Activated naive CD8-positive, alpha-beta T cell treated with anti-CD3 and anti-CD28 coated beads, Interleukin-2, amount 10 ng/mL, durations not matched to agents 7 days and 5 days (primary cell): ENCODE data around the gene YAP1. TPM values are rescaled to one million over a fixed set of nuclear protein-coding genes. Genes with fewer than 3 reads are reported as not detected.

Source experiments
- ATAC-seq: fragments of 150-1000 bp; cut with Tn5 transposase; one replicate; pipeline ENCODE4 v1.10.0; 2021; ENCODE audit warnings: low read depth, moderate library complexity
- POLR2A ChIA-PET: fragments of 350-600 bp; sonication (Branson Sonifier 250); formaldehyde crosslinking; loops from one replicate; lab custom pipeline; 2021; ENCODE audit warnings: antibody characterized with exemption; lab: Charles Lee
- DNase-seq: peaks from one replicate; pipeline ENCODE4 v3.0.0; 2021
- H3K27ac Mint-ChIP-seq: one replicate; pipeline ENCODE4 v1.8.0; 2022; ENCODE audit warnings: mild to moderate bottlenecking, mixed read lengths
- H3K27me3 Mint-ChIP-seq: one replicate; pipeline ENCODE4 v1.8.0; 2022; ENCODE audit warnings: mild to moderate bottlenecking, moderate library complexity, mixed read lengths
- H3K36me3 Mint-ChIP-seq: one replicate; pipeline ENCODE4 v1.8.0; 2021; ENCODE audit warnings: mild to moderate bottlenecking, mixed read lengths
- H3K4me1 Mint-ChIP-seq: one replicate; pipeline ENCODE4 v1.8.0; 2021; ENCODE audit warnings: mixed read lengths
- H3K4me3 Mint-ChIP-seq: one replicate; pipeline ENCODE4 v1.8.0; 2022; ENCODE audit warnings: mild to moderate bottlenecking, moderate library complexity, mixed read lengths
- H3K9me3 Mint-ChIP-seq: one replicate; pipeline ENCODE4 v1.8.0; 2021; ENCODE audit warnings: mixed read lengths
- total RNA-seq, 2 experiments: library from RNA; stranded (reverse); gene quantifications; one replicate each; pipeline ENCODE4 v1.2.3, GENCODE V29; 2021

YAP1 gene
- total RNA-seq, 2 experiments from 2014 or later = 0.11 TPM; not detected in 1

DNA sequence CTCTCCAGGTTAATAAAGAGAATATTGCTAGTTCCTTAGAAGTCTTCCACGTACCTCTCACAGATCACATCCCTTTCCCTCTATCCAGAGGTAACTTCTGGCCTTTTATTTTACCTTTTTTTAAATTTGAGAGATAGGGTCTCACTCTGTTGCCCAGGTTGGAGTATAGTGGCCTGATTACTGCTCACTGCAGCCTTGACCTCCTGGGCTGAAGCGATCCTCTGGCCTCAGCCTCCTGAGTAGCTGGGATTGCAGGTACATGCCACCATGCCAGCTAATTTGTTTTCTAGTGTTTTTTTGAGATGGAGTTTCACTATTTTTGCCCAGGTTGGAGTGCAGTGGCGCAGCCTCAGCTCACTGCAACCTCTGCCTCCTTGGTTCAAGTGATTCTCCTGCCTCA lies 24.4 kb downstream of the YAP1 start:
- no peaks in the 10 kb centered on the region for H3K9me3 Mint-ChIP-seq

DNA sequence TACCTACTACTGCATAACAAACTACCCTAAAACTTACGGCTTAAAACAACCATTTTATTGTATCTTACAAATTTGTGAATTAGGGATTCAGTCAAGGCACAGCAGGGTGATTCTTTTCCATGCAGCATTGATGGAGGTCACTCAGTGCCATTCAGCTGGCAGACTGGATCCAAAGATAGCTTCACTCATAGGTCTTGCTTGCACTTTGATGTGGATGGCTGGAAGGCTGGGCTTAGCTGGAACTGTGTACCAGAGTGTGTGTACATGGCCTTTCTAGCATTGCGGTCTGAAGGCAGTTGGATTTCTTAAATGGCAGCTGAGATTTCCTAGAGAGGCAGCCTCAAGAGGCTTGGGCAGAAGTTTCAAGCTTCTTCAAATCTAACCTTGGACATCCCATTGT lies 25.0 kb downstream of the YAP1 start:
- no peak overlapping the region for H3K27ac Mint-ChIP-seq
- H3K27me3 Mint-ChIP-seq = peaks cover 4% of the 10 kb centered on the region
- DNase-seq (no peak), ATAC-seq (no peak)
- H3K36me3 Mint-ChIP-seq = no peaks in the 10 kb centered on the region
- POLR2A ChIA-PET = no interaction called here
- no peaks in the 10 kb centered on the region for H3K4me1 Mint-ChIP-seq
- no peaks in the 10 kb centered on the region for H3K9me3 Mint-ChIP-seq
- H3K4me3 Mint-ChIP-seq = no peak overlapping the region

More for the DNA sequence above, 24.4 kb downstream of the YAP1 start:
- Mint-ChIP-seq H3K27me3 (peaks cover 3% of the 10 kb centered on the region), H3K27ac (no peak overlapping the region), H3K4me1 (no peaks in the 10 kb centered on the region), H3K4me3 (no peak overlapping the region), H3K36me3 (no peaks in the 10 kb centered on the region)
- POLR2A ChIA-PET = no interaction called here
- DNase-seq (no peak), ATAC-seq (no peak)

DNA sequence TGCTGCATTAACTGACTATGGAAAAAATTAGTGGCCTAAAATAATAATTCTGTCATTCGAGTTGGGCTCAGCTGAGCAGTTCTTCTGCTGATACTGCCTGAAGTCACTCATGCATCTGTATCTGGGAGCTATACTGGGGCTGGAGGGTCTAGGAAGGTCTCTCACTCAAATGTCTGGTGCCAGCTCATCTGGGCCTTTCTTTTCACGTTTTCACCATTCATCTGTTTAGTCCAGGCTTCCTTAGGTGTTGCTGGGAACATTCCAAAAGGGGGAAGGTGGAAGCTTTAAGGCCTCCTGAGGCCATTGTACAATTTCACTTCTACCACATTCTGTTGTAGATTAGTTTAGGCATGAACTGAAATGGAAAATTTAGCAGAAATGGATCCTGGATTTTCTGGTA lies 28.0 kb downstream of the YAP1 start:
- H3K9me3 Mint-ChIP-seq = no peaks in the 10 kb centered on the region
- no peaks in the 10 kb centered on the region for H3K36me3 Mint-ChIP-seq
- H3K4me1 Mint-ChIP-seq = no peaks in the 10 kb centered on the region
- POLR2A ChIA-PET = no interaction called here
- peaks cover 4% of the 10 kb centered on the region for H3K27me3 Mint-ChIP-seq
- H3K27ac Mint-ChIP-seq = no peak overlapping the region
- DNase-seq = no peak
- no peak overlapping the region for H3K4me3 Mint-ChIP-seq
- ATAC-seq = no peak

DNA sequence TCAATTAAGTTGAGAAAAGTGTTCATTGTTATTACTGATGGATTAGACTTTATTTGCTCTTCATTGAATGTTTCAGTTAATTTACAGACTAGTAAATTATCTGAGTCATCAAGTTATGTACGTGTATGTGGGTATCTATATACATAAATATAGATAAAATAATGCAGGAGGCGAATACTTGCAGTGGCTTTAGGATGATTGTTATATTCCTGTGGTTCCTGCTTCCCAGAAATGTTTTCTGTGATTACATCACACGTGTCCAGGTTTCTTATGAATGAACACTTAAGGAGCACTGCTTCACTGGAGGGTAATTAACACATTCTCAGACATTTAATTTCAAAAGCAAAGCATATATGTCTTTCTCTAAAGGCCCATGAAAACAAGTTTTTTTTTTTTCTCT lies 28.4 kb downstream of the YAP1 start:
- DNase-seq = no peak
- H3K9me3 Mint-ChIP-seq = no peaks in the 10 kb centered on the region
- H3K27me3 Mint-ChIP-seq = peaks cover 4% of the 10 kb centered on the region
- ATAC-seq = no peak
- no peaks in the 10 kb centered on the region for H3K4me1 Mint-ChIP-seq
- no peaks in the 10 kb centered on the region for H3K36me3 Mint-ChIP-seq
- POLR2A ChIA-PET = no interaction called here
- H3K4me3 Mint-ChIP-seq = no peak overlapping the region
- no peak overlapping the region for H3K27ac Mint-ChIP-seq

DNA sequence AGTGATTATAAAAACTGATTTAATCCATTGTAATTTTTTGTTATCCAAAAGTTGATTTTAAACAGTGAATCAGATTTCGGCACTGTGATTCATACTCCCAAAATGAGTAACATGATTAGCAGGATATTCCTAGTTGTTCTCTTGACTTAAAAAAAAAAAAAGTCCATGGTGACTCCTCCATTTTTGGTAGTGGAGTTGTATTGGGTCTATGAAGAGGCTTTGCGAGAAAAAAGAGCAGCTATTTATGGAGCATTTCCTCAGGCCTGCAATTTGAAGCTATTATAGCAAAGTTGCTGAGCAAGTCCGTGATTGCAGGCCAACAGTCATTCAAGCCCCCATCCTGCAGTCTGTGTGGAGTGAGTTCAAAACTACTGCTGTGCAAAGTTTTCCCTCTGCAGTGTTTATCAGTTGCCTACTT lies 28.8 kb downstream of the YAP1 start:
- Mint-ChIP-seq H3K27me3 (peaks cover 6% of the 10 kb centered on the region), H3K9me3 (no peaks in the 10 kb centered on the region), H3K27ac (no peak overlapping the region), H3K4me1 (no peaks in the 10 kb centered on the region), H3K36me3 (no peaks in the 10 kb centered on the region), H3K4me3 (no peak overlapping the region)
- POLR2A ChIA-PET = no interaction called here
- no peak for DNase-seq
- no peak for ATAC-seq

DNA sequence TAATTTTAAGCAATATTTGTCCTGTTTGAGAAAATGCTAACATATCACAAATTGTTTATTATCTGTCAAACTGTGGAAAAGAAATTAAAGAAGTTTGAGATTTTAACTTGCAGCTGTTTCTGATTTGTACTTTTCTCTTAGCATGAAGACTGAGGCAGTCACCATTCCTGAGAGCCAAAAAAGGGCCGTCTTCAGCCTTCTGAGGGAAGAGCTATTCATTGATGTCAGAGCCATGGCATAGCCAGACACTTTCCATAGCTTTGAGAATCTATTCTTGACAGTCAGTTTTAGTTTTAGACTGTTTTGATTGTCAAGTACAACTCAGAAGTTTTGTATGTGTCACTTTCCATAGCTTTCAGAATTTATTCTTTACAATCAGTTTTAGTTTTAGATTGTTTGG lies 32.1 kb downstream of the YAP1 start:
- Mint-ChIP-seq H3K27me3 (peaks cover 11% of the 10 kb centered on the region), H3K36me3 (no peaks in the 10 kb centered on the region), H3K27ac (no peak overlapping the region), H3K9me3 (no peaks in the 10 kb centered on the region), H3K4me1 (no peaks in the 10 kb centered on the region), H3K4me3 (no peak overlapping the region)
- DNase-seq (no peak), ATAC-seq (no peak)
- POLR2A ChIA-PET = no interaction called here

DNA sequence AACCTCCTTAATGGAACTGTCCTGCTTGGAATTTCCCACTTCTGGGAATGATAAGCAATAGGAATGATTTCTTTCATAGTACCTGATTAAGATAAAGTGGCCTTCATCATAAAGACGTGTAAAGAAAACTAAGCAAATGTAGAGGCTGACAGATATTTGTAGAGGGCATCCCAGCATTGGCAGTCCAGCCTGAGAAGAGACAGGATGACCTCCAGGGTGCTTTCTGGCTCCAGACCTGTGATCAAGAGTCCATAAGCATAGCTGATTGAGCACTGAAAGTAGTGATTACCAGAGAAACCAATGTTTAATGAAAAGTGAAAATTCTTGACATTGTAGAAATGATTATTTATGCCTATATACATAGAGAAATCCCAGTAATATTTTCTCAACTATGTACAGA lies 33.6 kb downstream of the YAP1 start:
- Mint-ChIP-seq H3K9me3 (no peaks in the 10 kb centered on the region), H3K27ac (no peak overlapping the region), H3K36me3 (no peaks in the 10 kb centered on the region), H3K4me1 (no peaks in the 10 kb centered on the region), H3K27me3 (peaks cover 9% of the 10 kb centered on the region), H3K4me3 (no peak overlapping the region)
- ATAC-seq (no peak), DNase-seq (no peak)
- POLR2A ChIA-PET = no interaction called here

DNA sequence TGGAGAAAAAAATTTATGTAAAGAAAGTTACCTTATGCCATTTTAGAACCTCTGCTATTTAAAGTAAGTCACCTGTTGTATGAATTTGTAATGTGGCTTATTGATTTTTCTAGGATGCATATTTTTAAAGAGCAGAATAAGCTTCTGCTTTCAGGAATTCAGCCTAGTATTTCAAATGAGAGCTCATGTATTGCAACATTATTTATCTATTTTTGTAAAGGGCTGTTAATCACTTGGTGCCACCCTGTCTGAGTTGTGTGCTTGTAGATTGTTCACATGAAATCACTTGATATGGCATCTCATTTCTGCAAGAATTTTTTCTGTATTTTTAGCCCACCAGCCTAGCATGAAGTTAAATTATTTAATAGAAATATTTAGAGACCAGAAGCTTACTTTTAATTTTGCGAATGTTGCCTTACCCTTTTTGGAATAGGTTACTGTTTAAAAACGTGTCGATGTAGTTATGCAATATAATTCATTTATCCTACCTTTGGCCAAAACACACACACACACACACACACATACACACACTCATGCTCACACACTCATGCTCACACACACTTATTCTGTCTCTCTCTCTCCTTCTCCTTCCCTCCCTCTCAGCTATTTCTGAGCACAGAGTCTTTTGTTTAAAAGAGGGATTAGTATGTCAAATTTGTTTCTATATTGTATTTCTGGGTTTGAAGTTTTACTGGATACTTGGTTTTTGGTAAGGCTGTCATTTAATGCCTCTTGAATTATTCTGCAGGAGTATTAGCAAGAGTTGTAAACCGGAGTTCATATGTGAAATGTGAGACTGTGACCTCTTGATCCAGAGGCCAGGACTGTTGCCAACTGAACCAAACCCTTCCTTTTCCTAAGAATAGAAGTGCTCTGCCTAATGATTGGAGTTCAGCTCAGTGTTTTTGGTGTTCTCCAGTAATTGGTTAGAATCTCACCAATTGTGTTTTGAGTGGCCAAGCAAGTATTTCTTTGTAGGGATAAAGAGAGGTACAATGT lies 34.4 kb downstream of the YAP1 start:
- no peak overlapping the region for H3K27ac Mint-ChIP-seq
- peaks cover 9% of the 10 kb centered on the region for H3K27me3 Mint-ChIP-seq
- H3K4me3 Mint-ChIP-seq = no peak overlapping the region
- no peaks in the 10 kb centered on the region for H3K9me3 Mint-ChIP-seq
- H3K36me3 Mint-ChIP-seq = no peaks in the 10 kb centered on the region
- no peaks in the 10 kb centered on the region for H3K4me1 Mint-ChIP-seq
- ATAC-seq (no peak), DNase-seq (no peak)
- POLR2A ChIA-PET = no interaction called here

DNA sequence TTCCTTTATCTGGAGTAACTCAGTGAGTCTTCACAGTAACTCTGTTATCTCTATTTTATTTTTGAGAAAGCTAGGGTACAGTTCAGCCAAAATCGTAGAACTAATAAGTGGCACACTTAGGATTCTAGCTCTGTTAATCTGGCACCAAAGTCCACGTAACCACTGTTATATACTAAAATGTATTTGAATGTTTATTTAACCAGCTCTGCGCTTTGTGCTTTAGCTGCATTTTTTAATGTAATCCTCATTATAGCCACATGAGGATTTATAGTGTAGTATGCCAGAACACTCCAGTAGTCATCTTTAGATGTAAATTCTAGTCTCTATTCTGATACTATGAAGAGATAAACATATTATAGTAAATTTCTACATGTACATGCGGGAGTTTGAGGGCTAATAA lies 36.8 kb downstream of the YAP1 start:
- no peaks in the 10 kb centered on the region for H3K36me3 Mint-ChIP-seq
- H3K4me1 Mint-ChIP-seq = no peaks in the 10 kb centered on the region
- ATAC-seq (no peak), DNase-seq (no peak)
- POLR2A ChIA-PET = no interaction called here
- no peak overlapping the region for H3K4me3 Mint-ChIP-seq
- peaks cover 8% of the 10 kb centered on the region for H3K27me3 Mint-ChIP-seq
- H3K27ac Mint-ChIP-seq = no peak overlapping the region
- no peaks in the 10 kb centered on the region for H3K9me3 Mint-ChIP-seq

DNA sequence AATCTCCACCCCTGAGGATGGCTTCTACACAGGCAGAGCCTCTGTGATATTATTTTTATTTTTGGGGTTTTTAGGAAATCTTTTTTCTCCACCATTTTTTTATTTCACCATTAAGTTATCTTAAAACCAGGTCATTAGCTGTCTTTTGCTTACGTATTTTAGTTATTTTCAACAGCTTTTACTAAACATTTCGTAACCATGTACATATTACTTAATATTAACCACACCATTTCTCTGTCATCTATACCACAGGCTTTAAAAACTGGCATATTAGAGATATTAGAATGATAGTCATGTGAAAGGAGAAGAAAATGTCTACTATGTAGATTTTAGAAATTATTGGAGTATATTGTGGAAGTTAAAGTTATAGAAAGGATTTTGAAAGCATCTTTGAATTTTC lies 37.4 kb downstream of the YAP1 start:
- H3K9me3 Mint-ChIP-seq = no peaks in the 10 kb centered on the region
- DNase-seq = no peak
- ATAC-seq = no peak
- POLR2A ChIA-PET = no interaction called here
- H3K4me3 Mint-ChIP-seq = no peak overlapping the region
- no peaks in the 10 kb centered on the region for H3K4me1 Mint-ChIP-seq
- H3K36me3 Mint-ChIP-seq = no peaks in the 10 kb centered on the region
- H3K27me3 Mint-ChIP-seq = peaks cover 8% of the 10 kb centered on the region
- no peak overlapping the region for H3K27ac Mint-ChIP-seq

DNA sequence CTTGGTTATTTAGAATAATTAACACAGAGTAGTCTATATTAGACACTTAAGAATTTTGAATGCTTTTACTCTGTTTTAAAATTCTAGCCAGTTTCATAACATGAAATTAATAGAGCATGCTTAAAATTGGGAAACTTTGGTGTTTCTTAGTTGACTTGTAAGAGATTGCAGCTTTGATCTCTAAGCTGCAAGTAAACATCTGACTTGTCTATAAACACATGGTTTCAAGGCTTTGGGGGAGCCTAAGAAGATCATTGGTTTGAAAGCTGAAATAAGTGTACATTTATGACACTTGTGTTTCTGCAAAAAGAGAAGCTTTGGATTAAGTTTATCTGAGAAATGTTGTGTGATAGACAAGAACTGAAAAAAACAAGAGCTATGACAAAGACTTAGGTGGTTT lies 37.8 kb downstream of the YAP1 start:
- H3K4me1 Mint-ChIP-seq = no peaks in the 10 kb centered on the region
- H3K36me3 Mint-ChIP-seq = no peaks in the 10 kb centered on the region
- peaks cover 9% of the 10 kb centered on the region for H3K27me3 Mint-ChIP-seq
- POLR2A ChIA-PET = no interaction called here
- no peaks in the 10 kb centered on the region for H3K9me3 Mint-ChIP-seq
- DNase-seq (no peak), ATAC-seq (no peak)
- H3K27ac Mint-ChIP-seq = no peak overlapping the region
- no peak overlapping the region for H3K4me3 Mint-ChIP-seq

DNA sequence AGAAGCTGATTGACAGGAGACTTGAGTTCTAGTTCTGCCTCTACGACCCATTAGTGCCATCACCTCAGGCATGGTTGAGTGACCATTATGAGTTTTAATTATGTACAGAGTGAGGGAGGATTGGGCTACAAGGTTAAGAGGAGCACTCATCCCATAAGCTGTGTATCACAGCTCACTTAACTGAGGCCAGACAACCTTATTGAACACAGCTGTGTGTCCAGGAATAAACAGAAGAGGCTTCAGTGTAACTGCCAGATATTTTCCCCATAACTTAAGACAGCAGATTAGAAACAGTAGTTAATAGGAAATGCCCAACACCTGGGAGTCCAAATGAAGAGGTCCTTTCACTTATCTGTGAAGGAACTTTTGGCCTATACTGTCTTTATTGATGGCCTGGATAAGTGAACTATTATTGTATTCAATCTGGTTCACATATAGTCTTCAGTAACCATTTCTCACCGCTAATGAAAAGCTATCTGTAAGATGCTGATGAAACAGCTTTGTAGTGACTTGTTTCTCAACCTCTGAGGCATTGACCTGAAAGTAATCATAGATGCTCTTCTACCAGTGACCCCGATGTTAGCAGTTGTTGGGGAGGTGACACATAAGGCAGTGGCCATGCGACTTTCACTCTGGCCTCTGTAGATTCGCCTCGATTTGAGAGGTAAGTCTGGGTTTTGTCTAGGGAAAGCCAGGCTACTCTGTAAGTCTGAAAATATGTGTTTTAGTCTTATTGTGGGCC lies 41.7 kb downstream of the YAP1 start:
- POLR2A ChIA-PET = no interaction called here
- Mint-ChIP-seq H3K27ac (no peak overlapping the region), H3K9me3 (no peaks in the 10 kb centered on the region), H3K4me1 (no peaks in the 10 kb centered on the region), H3K27me3 (peaks cover 15% of the 10 kb centered on the region), H3K36me3 (no peaks in the 10 kb centered on the region), H3K4me3 (no peak overlapping the region)
- ATAC-seq (no peak), DNase-seq (no peak)

DNA sequence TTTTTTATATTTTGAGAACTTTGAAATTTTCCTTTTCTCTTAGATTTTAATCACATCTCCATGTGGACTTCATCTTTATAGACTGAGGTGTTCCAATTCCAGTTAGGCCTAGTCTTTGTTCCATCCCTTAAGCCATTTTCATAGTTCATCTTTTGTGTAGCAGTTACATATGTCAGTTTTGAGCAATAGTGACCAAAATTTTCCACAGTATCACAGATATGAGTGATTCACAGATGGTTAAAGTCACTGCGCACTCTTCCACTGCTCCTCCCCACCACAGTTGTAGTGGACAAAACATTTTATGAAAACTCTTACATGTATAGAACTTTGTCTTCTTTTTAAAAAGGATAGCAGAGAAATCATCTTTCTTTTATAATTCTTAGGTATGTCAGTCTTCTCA lies 42.8 kb downstream of the YAP1 start:
- ATAC-seq (no peak), DNase-seq (no peak)
- no peaks in the 10 kb centered on the region for H3K36me3 Mint-ChIP-seq
- no peak overlapping the region for H3K27ac Mint-ChIP-seq
- POLR2A ChIA-PET = no interaction called here
- H3K27me3 Mint-ChIP-seq = peaks cover 15% of the 10 kb centered on the region
- no peaks in the 10 kb centered on the region for H3K4me1 Mint-ChIP-seq
- no peaks in the 10 kb centered on the region for H3K9me3 Mint-ChIP-seq
- no peak overlapping the region for H3K4me3 Mint-ChIP-seq

DNA sequence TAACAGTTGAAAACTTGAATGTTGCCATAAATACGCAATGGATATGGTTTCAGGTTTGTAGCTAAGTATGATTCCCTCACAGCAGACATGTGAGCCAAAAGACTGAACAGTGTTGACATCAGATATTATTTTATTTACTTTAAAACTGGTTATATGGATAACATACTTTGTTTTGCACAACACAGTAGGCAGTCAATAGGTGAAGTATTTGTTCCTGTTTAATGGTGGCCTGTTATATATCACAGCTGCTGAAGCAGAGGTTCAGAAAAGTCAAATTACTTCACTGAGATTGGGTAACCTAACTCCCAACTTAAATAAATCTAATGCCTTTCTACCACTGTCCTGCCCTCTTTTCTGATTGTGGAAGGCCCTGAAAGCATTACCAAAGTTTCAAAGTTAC lies 44.6 kb downstream of the YAP1 start:
- no peak overlapping the region for H3K4me3 Mint-ChIP-seq
- DNase-seq (no peak), ATAC-seq (no peak)
- H3K27ac Mint-ChIP-seq = no peak overlapping the region
- POLR2A ChIA-PET = no interaction called here
- H3K36me3 Mint-ChIP-seq = no peaks in the 10 kb centered on the region
- no peaks in the 10 kb centered on the region for H3K9me3 Mint-ChIP-seq
- peaks cover 14% of the 10 kb centered on the region for H3K27me3 Mint-ChIP-seq
- no peaks in the 10 kb centered on the region for H3K4me1 Mint-ChIP-seq
